CD4-positive, alpha-beta T cell treated with Interleukin-21 for 1 hour (primary cell): ENCODE data around the gene SLC38A9.

ENCODE experiments used
- DNase-seq: peaks from one replicate; pipeline ENCODE4 v3.0.0-alpha.2; 2020

Gene SLC38A9

GRCh38 chr5:55645304-55645703 is 66.8 kb downstream of the SLC38A9 start:
- no peak for DNase-seq

GRCh38 chr5:55638455-55638854 is 73.7 kb downstream of the SLC38A9 start:
- no peak for DNase-seq

- DNase-seq, result no peak
These were observed 74.1 kb downstream of the SLC38A9 start for GRCh38 chr5:55638051-55638450.

GRCh38 chr5:55636683-55637082 is 75.4 kb downstream of the SLC38A9 start:
- DNase-seq, result no peak

GRCh38 chr5:55636177-55636576 is 75.9 kb downstream of the SLC38A9 start:
- DNase-seq, result no peak

GRCh38 chr5:55634866-55635265 is 77.3 kb downstream of the SLC38A9 start:
- no peak for DNase-seq

- DNase-seq, result no peak
These were observed 77.8 kb downstream of the SLC38A9 start for GRCh38 chr5:55634209-55634805.

GRCh38 chr5:55633574-55634208 is 78.4 kb downstream of the SLC38A9 start:
- no peak for DNase-seq

- DNase-seq, result no peak
These were observed 82.3 kb downstream of the SLC38A9 start for GRCh38 chr5:55629815-55630214.

GRCh38 chr5:55626790-55627189 is 85.3 kb downstream of the SLC38A9 start:
- DNase-seq, result no peak

- no peak for DNase-seq
These were observed 86.2 kb downstream of the SLC38A9 start for GRCh38 chr5:55625913-55626312.

GRCh38 chr5:55625589-55625909 is 86.6 kb downstream of the SLC38A9 start:
- no peak for DNase-seq

- DNase-seq, result no peak
These were observed 87.1 kb downstream of the SLC38A9 start for GRCh38 chr5:55624841-55625588.

GRCh38 chr5:55623789-55624188 is 88.3 kb downstream of the SLC38A9 start:
- DNase-seq, result no peak

GRCh38 chr5:55622460-55622859 is 89.7 kb downstream of the SLC38A9 start:
- DNase-seq, result no peak

- no peak for DNase-seq
These were observed 90.9 kb downstream of the SLC38A9 start for GRCh38 chr5:55621229-55621628.

GRCh38 chr5:55620766-55621160 is 91.4 kb downstream of the SLC38A9 start:
- no peak for DNase-seq

- no peak for DNase-seq
These were observed 91.9 kb downstream of the SLC38A9 start for GRCh38 chr5:55620009-55620765.

- no peak for DNase-seq
These were observed 93.8 kb downstream of the SLC38A9 start for GRCh38 chr5:55618318-55618717.

- no peak for DNase-seq
These were observed 98.8 kb downstream of the SLC38A9 start for GRCh38 chr5:55613112-55613868.

- no peak for DNase-seq
These were observed 101.6 kb downstream of the SLC38A9 start for GRCh38 chr5:55610542-55610941.

GRCh38 chr5:55609413-55609812 is 102.7 kb downstream of the SLC38A9 start:
- DNase-seq, result no peak
